KMS-11 (cell line): ENCODE data around the gene PDHB.

Experiments
- H2AFZ ChIP-seq: fragments of 200-600 bp; sonication (generic); 2 replicates; pipeline ENCODE4 v1.6.1; 2016; ENCODE audit warnings: antibody characterized with exemption, mixed run types, low read depth
- H3K27ac ChIP-seq: fragments of 200-600 bp; sonication (generic); 2 replicates; pipeline ENCODE4 v1.6.1; 2016; ENCODE audit warnings: mild to moderate bottlenecking, mixed run types
- H3K27me3 ChIP-seq: fragments of 200-600 bp; sonication (generic); 2 replicates; pipeline ENCODE4 v1.6.1; 2017; ENCODE audit warnings: mild to moderate bottlenecking, low read depth, mixed run types, moderate library complexity; ENCODE audit not compliant: insufficient read depth
- H3K36me3 ChIP-seq: fragments of 200-600 bp; sonication (generic); 2 replicates; pipeline ENCODE4 v1.6.1; 2017; ENCODE audit warnings: mild to moderate bottlenecking, mixed run types; ENCODE audit not compliant: insufficient read depth
- H3K4me1 ChIP-seq: fragments of 200-600 bp; sonication (generic); 2 replicates; pipeline ENCODE4 v1.6.1; 2016; ENCODE audit warnings: mild to moderate bottlenecking, low read depth, mixed run types; ENCODE audit not compliant: poor library complexity, severe bottlenecking
- H3K4me2 ChIP-seq: fragments of 200-600 bp; sonication (generic); 2 replicates; pipeline ENCODE4 v1.7.0; 2016; ENCODE audit warnings: mild to moderate bottlenecking, mixed run types
- H3K4me3 ChIP-seq: fragments of 200-600 bp; sonication (generic); IDR thresholded peaks from 2 replicates; pipeline ENCODE4 v1.6.1; 2017; ENCODE audit warnings: low read depth, low read length, mixed read lengths; ENCODE audit not compliant: insufficient read depth
- H3K79me2 ChIP-seq: fragments of 200-600 bp; sonication (generic); 2 replicates; pipeline ENCODE4 v1.6.1; 2016; ENCODE audit warnings: low read depth, mixed run types; ENCODE audit not compliant: insufficient read depth
- H3K9ac ChIP-seq: fragments of 200-600 bp; sonication (generic); 2 replicates; pipeline ENCODE4 v1.6.1; 2016; ENCODE audit warnings: mild to moderate bottlenecking, mixed run types
- H4K20me1 ChIP-seq: fragments of 200-600 bp; sonication (generic); 2 replicates; pipeline ENCODE4 v1.6.1; 2016; ENCODE audit warnings: mild to moderate bottlenecking, mixed run types; ENCODE audit not compliant: insufficient read depth
- TF ChIP-seq, protein P1 (sequence below): fragments of 200-600 bp; sonication (generic); conservative IDR thresholded peaks from 2 replicates; pipeline ENCODE4 v1.6.1; 2017; ENCODE audit warnings: low read depth, mild to moderate bottlenecking, antibody characterized with exemption, low read length, moderate library complexity, mixed read lengths

Gene PDHB

DNA sequence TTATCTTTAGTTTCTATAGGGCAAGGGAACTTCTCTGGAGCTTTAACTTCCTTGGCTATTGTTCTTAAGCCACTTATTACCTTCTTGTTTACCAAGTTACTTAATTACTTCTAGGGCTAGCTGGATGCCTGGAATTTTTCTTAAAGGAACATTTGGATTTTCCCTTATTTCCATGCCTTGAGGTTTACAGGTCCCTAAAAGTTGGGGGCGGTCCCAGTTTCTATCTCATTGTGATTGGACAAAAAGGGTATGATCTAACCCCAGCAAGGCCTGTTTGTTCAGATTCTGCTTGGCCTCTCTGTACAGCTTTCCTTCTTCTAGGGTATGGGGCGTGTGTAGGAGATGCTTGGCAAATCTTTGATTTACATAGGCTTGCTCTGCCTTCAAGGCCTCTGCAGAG, 17.4 kb downstream of the PDHB start:
- Histone ChIP-seq H3K36me3 (no peaks in the 10 kb centered on the region), H3K4me2 (no peak overlapping the region), H3K27ac (no peak overlapping the region), H3K27me3 (no peaks in the 10 kb centered on the region), H3K4me3 (no peak overlapping the region), H3K9ac (no peak overlapping the region), H3K79me2 (no peaks in the 10 kb centered on the region), H2AFZ (no peak overlapping the region), H3K4me1 (no peaks in the 10 kb centered on the region), H4K20me1 (no peaks in the 10 kb centered on the region)
- TF ChIP-seq, protein P1, sequence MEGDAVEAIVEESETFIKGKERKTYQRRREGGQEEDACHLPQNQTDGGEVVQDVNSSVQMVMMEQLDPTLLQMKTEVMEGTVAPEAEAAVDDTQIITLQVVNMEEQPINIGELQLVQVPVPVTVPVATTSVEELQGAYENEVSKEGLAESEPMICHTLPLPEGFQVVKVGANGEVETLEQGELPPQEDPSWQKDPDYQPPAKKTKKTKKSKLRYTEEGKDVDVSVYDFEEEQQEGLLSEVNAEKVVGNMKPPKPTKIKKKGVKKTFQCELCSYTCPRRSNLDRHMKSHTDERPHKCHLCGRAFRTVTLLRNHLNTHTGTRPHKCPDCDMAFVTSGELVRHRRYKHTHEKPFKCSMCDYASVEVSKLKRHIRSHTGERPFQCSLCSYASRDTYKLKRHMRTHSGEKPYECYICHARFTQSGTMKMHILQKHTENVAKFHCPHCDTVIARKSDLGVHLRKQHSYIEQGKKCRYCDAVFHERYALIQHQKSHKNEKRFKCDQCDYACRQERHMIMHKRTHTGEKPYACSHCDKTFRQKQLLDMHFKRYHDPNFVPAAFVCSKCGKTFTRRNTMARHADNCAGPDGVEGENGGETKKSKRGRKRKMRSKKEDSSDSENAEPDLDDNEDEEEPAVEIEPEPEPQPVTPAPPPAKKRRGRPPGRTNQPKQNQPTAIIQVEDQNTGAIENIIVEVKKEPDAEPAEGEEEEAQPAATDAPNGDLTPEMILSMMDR, result no peak

DNA sequence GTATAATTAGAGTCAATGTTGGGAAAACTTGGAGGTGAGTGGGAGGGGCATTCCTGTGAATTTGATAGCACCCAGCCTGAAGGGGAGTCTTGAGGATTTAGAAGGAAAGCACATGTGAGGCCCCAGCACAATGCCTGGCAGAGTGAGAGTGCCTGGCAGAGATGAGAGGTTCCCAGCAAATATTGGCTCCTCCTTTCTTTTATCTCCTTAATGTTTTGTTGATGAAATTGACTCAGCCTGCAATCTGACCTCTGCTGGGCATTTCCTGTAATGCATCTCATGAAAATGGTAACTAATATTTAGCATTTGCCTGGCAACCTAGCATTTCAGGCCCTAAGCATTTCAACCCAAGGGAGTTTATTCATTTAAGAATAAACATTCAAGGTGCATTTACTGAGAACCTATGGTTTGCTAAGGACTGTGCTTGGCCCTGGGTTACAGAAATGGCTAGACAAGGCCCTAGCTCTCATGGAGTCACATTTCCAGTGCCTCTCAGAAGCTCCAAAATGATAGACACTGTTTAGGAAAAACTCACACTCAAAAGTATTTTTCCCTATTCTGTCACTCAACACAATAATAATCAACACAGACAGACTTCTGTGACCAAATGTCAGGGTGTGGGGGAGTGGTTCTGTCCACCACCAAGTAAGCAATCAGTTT, 19.0 kb downstream of the PDHB start:
- TF ChIP-seq, protein P1, result peak; percentile 67
- no peak overlapping the region for H2AFZ ChIP-seq
- H3K79me2 ChIP-seq, result no peaks in the 10 kb centered on the region
- H3K4me3 ChIP-seq, result no peak overlapping the region
- no peaks in the 10 kb centered on the region for H3K4me1 ChIP-seq
- H3K36me3 ChIP-seq, result no peaks in the 10 kb centered on the region
- no peaks in the 10 kb centered on the region for H3K27me3 ChIP-seq
- H3K4me2 ChIP-seq, result no peak overlapping the region
- no peak overlapping the region for H3K9ac ChIP-seq
- no peak overlapping the region for H3K27ac ChIP-seq
- H4K20me1 ChIP-seq, result no peaks in the 10 kb centered on the region

DNA sequence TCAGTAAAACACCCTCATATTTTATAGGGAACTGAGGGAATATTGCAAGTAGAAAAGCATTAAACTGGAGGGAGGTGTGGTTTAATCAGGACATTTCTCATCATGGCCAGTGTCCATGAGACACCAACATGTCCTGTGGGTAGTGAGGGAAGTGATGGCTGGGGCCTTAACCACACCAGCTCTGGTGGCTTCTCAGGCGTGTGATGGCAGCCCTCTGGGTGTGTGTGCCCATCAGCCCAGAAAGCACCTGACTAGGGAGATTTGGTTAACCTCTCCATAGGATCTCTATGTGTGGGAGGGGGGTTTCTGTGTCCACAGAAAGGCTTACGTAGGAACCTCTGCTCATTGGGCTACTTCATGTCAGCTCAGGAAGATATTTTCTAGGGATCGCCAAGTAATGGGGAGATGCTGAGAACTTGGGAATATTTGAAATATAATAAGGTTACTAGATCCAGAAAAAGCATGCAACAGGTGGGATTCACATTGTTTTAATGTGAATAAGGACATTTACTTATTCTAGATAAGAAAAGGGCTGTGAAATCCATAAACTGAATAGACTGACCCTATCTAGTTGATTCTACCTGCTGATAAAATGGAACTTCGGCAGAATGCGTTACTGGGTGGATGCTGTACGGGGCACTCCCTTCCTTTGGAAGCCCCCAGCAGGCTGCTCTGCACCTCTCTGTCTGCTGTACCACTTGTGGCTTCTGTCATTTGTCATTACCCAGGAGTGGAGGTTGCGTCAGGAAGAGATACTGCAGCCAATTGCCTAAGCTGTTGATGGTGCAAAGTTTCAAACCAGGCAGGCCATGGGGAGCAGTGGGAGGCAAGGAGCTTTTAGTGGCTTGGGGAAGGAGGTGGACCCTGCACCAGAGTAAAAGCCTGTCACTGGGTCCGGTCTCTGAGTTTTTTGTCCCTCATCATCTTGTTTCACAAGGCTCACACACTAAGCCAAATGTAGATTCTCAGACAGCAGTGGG, 21.5 kb downstream of the PDHB start:
- no peaks in the 10 kb centered on the region for H3K79me2 ChIP-seq
- no peak overlapping the region for H3K9ac ChIP-seq
- TF ChIP-seq, protein P1, result no peak
- H2AFZ ChIP-seq, result no peak overlapping the region
- H3K4me3 ChIP-seq, result no peak overlapping the region
- no peaks in the 10 kb centered on the region for H3K36me3 ChIP-seq
- H4K20me1 ChIP-seq, result no peaks in the 10 kb centered on the region
- no peak overlapping the region for H3K4me2 ChIP-seq
- no peak overlapping the region for H3K27ac ChIP-seq
- no peaks in the 10 kb centered on the region for H3K4me1 ChIP-seq
- no peaks in the 10 kb centered on the region for H3K27me3 ChIP-seq

DNA sequence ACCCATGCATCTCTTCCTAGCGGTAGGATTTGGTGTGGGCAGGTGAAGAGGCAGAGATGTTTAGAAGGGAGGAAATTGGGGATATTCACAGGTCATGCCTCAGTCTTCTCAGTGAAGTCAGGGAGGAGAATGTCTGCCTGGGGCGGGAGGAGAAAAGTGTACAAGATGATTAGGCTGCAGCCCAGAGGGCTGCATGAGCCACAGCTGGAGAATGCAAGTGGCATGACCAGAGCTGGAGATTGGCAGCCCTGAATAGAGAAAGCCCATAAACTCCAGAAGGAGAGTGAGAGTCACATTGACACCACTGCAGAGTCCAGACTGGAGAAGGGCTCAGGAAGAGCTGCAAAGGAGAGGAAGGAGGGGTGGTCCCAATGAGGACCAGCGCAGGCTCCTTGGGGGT, 22.6 kb downstream of the PDHB start:
- no peaks in the 10 kb centered on the region for H3K79me2 ChIP-seq
- H3K4me2 ChIP-seq, result no peak overlapping the region
- no peak overlapping the region for H3K9ac ChIP-seq
- H4K20me1 ChIP-seq, result no peaks in the 10 kb centered on the region
- TF ChIP-seq, protein P1, result no peak
- no peak overlapping the region for H2AFZ ChIP-seq
- no peak overlapping the region for H3K27ac ChIP-seq
- H3K27me3 ChIP-seq, result no peaks in the 10 kb centered on the region
- no peaks in the 10 kb centered on the region for H3K36me3 ChIP-seq
- no peak overlapping the region for H3K4me3 ChIP-seq
- no peaks in the 10 kb centered on the region for H3K4me1 ChIP-seq
